ENCODE measurements around the gene TMEM220.

TMEM220 gene

DNA sequence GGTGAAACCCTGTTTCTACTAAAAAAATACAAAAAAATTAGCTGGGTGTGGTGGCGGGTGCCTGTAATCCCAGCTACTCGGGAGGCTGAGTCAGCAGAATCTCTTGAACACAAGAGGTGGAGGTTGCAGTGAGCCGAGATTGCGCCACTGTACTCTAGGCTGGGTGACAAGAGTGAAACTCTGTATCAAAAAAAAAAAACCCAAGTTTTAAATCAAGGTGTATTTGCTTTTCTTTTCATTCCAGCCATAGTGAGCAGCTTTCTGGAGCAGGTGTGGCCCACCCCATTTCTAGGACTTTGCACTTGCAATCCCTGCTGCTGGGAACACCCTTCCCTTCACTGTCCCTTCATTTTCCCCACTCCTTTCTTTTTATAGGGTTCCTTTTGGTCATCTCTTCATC lies 45.2 kb upstream of the TMEM220 start:
- Histone ChIP-seq H4K20me1 (ENCODE audit: insufficient read depth, low read length, poor library complexity, severe bottlenecking) (no peaks in the 10 kb centered on the region), H3K4me2 (ENCODE audit: low read depth, low read length, poor library complexity, severe bottlenecking) (no peak overlapping the region), H2AFZ (ENCODE audit: low read length) (no peak overlapping the region), H3K27me3 (ENCODE audit: insufficient read depth, low read length, poor library complexity, severe bottlenecking) (no peaks in the 10 kb centered on the region), H3K9me2 (replicated peaks; ENCODE audit: low read depth, low read length) (no peaks in the 10 kb centered on the region), H3K79me2 (ENCODE audit: insufficient read depth, low read length) (no peaks in the 10 kb centered on the region), H3K36me3 (ENCODE audit: insufficient read depth, low read length) (no peaks in the 10 kb centered on the region), H3K4me1 (ENCODE audit: insufficient read depth, low read length, poor library complexity, severe bottlenecking) (peaks cover 16% of the 10 kb centered on the region), H3F3A (ENCODE audit: low read depth) (no peaks in the 10 kb centered on the region), H3K4me3 (ENCODE audit: low read length, poor library complexity, severe bottlenecking) (no peak overlapping the region), H3K9me3 (ENCODE audit: insufficient read depth, low read depth, low read length) (peaks cover 11% of the 10 kb centered on the region; the same call in 1 of the 2 replicates), H3K9ac (ENCODE audit: low read depth, low read length, poor library complexity, severe bottlenecking) (no peak overlapping the region)
- no peak for TF ChIP-seq EZH2phosphoT487 (IDR thresholded peaks at IDR 0.05; ENCODE audit: borderline replicate concordance)

DNA sequence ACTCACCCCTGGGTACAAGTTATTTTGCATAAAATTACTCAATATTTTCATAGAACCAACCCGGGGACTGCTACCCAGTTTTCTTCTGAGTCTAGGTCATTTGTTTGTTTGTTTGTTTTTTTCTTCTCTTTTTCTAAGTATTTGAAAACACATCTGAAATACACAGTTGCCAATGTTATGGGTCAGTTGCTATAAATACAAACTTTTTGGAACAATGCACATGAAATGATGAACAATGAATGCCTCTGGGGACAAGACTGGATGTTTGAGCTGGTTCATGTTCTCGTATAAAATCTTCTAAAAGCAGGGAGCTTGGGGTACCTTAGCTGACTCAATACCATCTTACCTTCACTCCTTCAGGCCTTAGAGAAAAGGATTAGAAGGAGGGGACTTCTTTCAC lies 43.6 kb upstream of the TMEM220 start:
- Histone ChIP-seq H3K4me2 (ENCODE audit: low read depth, low read length, poor library complexity, severe bottlenecking) (no peak overlapping the region), H3K4me3 (ENCODE audit: low read length, poor library complexity, severe bottlenecking) (no peak overlapping the region), H3K27me3 (ENCODE audit: insufficient read depth, low read length, poor library complexity, severe bottlenecking) (no peaks in the 10 kb centered on the region), H3K36me3 (ENCODE audit: insufficient read depth, low read length) (no peaks in the 10 kb centered on the region), H3K4me1 (ENCODE audit: insufficient read depth, low read length, poor library complexity, severe bottlenecking) (peaks cover 16% of the 10 kb centered on the region), H3K9me3 (ENCODE audit: insufficient read depth, low read depth, low read length) (peaks cover 7% of the 10 kb centered on the region; the same call in 1 of the 2 replicates), H3K79me2 (ENCODE audit: insufficient read depth, low read length) (no peaks in the 10 kb centered on the region), H3K9me2 (replicated peaks; ENCODE audit: low read depth, low read length) (no peaks in the 10 kb centered on the region), H4K20me1 (ENCODE audit: insufficient read depth, low read length, poor library complexity, severe bottlenecking) (no peaks in the 10 kb centered on the region), H2AFZ (ENCODE audit: low read length) (peak overlapping the region; percentile 48; the same call in 1 of the 2 replicates), H3K9ac (ENCODE audit: low read depth, low read length, poor library complexity, severe bottlenecking) (no peak overlapping the region), H3F3A (ENCODE audit: low read depth) (no peaks in the 10 kb centered on the region)
- no peak for TF ChIP-seq EZH2phosphoT487 (IDR thresholded peaks at IDR 0.05; ENCODE audit: borderline replicate concordance)
- TF ChIP-seq, protein P1, sequence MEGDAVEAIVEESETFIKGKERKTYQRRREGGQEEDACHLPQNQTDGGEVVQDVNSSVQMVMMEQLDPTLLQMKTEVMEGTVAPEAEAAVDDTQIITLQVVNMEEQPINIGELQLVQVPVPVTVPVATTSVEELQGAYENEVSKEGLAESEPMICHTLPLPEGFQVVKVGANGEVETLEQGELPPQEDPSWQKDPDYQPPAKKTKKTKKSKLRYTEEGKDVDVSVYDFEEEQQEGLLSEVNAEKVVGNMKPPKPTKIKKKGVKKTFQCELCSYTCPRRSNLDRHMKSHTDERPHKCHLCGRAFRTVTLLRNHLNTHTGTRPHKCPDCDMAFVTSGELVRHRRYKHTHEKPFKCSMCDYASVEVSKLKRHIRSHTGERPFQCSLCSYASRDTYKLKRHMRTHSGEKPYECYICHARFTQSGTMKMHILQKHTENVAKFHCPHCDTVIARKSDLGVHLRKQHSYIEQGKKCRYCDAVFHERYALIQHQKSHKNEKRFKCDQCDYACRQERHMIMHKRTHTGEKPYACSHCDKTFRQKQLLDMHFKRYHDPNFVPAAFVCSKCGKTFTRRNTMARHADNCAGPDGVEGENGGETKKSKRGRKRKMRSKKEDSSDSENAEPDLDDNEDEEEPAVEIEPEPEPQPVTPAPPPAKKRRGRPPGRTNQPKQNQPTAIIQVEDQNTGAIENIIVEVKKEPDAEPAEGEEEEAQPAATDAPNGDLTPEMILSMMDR (conservative IDR thresholded peaks at IDR 0.05; ENCODE audit: low read length): no peak

DNA sequence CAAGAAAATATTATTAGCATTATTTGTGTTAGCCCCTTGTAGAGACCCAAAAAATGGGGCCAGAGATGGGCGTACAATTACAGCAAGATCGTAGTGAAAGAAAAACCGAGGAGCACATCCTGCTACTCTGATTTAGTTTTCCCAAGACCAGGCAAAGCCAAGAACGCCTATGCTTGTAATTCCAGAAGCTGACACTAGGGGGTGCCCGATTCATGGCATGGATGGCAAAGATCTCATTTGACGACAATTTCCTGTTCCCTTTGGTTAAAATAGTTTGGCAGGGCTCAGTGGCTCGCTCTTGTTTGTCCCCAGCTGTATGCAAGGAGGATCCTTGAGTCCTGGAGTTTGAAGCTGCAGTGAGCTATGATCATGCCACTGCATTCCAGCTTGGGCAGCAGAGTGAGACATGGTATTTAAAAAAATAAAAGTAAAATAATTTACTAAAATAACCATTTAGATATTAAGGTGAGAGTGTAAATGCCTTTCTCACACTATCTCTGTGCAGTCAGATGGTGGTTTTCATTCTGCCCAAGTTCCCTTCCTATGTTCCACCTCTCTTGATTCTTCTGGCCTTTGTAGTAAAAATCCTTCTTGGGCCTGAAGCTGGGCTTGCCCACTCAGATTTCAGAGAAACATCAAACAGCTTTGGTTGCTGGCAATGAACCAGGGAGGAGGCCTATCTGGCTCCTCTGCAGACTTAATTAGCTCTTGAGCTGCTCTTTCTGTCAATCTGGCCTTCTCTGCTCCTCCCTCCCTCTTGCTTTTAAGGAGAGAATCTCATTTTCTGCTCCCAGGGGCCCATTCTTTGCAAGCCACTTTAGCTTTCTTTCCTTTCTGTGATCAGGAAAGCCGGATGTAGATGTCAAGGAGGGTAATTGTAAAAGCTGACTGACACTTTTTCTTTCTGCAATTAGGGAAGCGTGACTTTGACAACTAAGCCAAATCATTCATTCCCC lies 42.9 kb upstream of the TMEM220 start:
- TF ChIP-seq EZH2phosphoT487 (IDR thresholded peaks at IDR 0.05; ENCODE audit: borderline replicate concordance): no peak
- TF ChIP-seq, protein P1 (conservative IDR thresholded peaks at IDR 0.05; ENCODE audit: low read length): peak; percentile 97
- H3K4me2 ChIP-seq (ENCODE audit: low read depth, low read length, poor library complexity, severe bottlenecking): no peak overlapping the region
- H3K79me2 ChIP-seq (ENCODE audit: insufficient read depth, low read length): no peaks in the 10 kb centered on the region
- H3F3A ChIP-seq (ENCODE audit: low read depth): no peaks in the 10 kb centered on the region
- no peak overlapping the region for H2AFZ ChIP-seq (ENCODE audit: low read length)
- H3K9me3 ChIP-seq (ENCODE audit: insufficient read depth, low read depth, low read length): peaks cover 7% of the 10 kb centered on the region; the same call in 1 of the 2 replicates
- no peaks in the 10 kb centered on the region for H4K20me1 ChIP-seq (ENCODE audit: insufficient read depth, low read length, poor library complexity, severe bottlenecking)
- H3K4me3 ChIP-seq (ENCODE audit: low read length, poor library complexity, severe bottlenecking): no peak overlapping the region
- H3K27me3 ChIP-seq (ENCODE audit: insufficient read depth, low read length, poor library complexity, severe bottlenecking): no peaks in the 10 kb centered on the region
- H3K9ac ChIP-seq (ENCODE audit: low read depth, low read length, poor library complexity, severe bottlenecking): no peak overlapping the region
- no peaks in the 10 kb centered on the region for H3K9me2 ChIP-seq (replicated peaks; ENCODE audit: low read depth, low read length)
- H3K36me3 ChIP-seq (ENCODE audit: insufficient read depth, low read length): no peaks in the 10 kb centered on the region
- peaks cover 16% of the 10 kb centered on the region for H3K4me1 ChIP-seq (ENCODE audit: insufficient read depth, low read length, poor library complexity, severe bottlenecking)
